GM06990 (cell line): ENCODE data around the gene TRIM9.

Experiments used
- DNase-seq: peaks from one replicate; pipeline ENCODE4 v3.0.0-alpha.2; 2011; ENCODE audit not compliant: insufficient read length; ENCODE audit errors: extremely low read depth
- H3K27me3 ChIP-seq: replicated peaks from 2 replicates; pipeline ENCODE4 v1.6.0; 2011; ENCODE audit warnings: low read length; ENCODE audit not compliant: control insufficient read depth, insufficient read depth
- H3K36me3 ChIP-seq: 2 replicates; pipeline ENCODE4 v1.5.1; 2011; ENCODE audit warnings: low read length; ENCODE audit not compliant: control insufficient read depth, insufficient read depth
- H3K4me3 ChIP-seq: replicated peaks from 2 replicates; pipeline ENCODE4 v1.5.1; 2011; ENCODE audit warnings: low read depth, mild to moderate bottlenecking, control low read depth, low read length
- CTCF ChIP-seq: IDR thresholded peaks from 2 replicates; pipeline ENCODE4 v1.5.1; 2011; ENCODE audit warnings: low read length, control low read depth, mild to moderate bottlenecking, inconsistent platforms; ENCODE audit not compliant: insufficient read depth, poor library complexity, severe bottlenecking

The TRIM9 gene

DNA sequence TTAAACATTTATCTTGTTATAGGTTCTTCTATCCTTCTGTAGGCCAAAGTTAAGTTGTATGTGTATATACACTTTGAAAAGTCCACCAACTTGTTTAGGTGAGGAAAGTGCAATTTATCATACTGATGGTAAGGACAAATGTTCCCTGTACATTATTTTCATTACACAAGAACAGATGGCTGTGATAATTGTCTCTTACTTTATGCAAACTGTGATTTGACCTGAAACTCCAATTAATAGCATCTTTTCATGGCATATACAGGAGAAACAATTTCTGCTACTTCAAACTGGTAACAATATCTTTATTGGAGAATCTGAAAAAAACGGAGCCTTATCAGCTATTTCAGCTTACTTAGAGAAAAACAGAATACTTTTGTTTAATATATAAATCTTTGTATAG, 5.6 kb downstream of the TRIM9 start:
- DNase-seq: no peak
- H3K27me3 ChIP-seq: peaks cover 6% of the 10 kb centered on the region
- TF ChIP-seq CTCF: no peak
- no peaks in the 10 kb centered on the region for H3K36me3 ChIP-seq
- no peak overlapping the region for H3K4me3 ChIP-seq

- Histone ChIP-seq H3K4me3 (no peak overlapping the region), H3K36me3 (no peaks in the 10 kb centered on the region), H3K27me3 (no peaks in the 10 kb centered on the region)
- no peak for TF ChIP-seq CTCF
- DNase-seq: peak; percentile 12
These were observed 7.9 kb downstream of the TRIM9 start for GRCh38 chr14:51087031-51087441.

- no peak for TF ChIP-seq CTCF
- Histone ChIP-seq H3K36me3 (no peaks in the 10 kb centered on the region), H3K4me3 (no peak overlapping the region), H3K27me3 (no peaks in the 10 kb centered on the region)
- DNase-seq: no peak
These were observed 8.9 kb downstream of the TRIM9 start for GRCh38 chr14:51086044-51086443.

GRCh38 chr14:51084962-51085361, 9.9 kb downstream of the TRIM9 start:
- H3K4me3 ChIP-seq: no peak overlapping the region
- no peak for DNase-seq
- H3K36me3 ChIP-seq: no peaks in the 10 kb centered on the region
- no peak for TF ChIP-seq CTCF
- H3K27me3 ChIP-seq: no peaks in the 10 kb centered on the region

DNA sequence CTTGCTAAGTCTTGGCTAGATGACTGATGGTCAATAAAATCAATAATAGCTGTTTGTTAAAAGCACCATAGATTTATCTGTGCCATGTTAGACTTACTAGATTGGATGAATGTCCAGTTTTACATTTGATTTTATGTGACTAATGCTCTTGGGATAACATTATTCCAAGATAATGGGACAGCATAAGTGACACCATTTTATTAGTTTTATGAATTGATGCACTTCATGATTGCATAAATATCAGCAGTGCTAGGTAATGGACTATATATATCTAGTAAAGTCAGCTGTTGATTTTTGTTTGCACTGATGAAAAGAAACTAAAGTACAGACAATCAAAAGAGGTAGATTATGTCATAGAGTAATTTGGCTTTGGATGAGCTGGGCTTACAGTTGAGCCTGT, 10.4 kb downstream of the TRIM9 start:
- TF ChIP-seq CTCF: no peak
- Histone ChIP-seq H3K27me3 (no peaks in the 10 kb centered on the region), H3K36me3 (no peaks in the 10 kb centered on the region), H3K4me3 (no peak overlapping the region)
- DNase-seq: no peak

DNA sequence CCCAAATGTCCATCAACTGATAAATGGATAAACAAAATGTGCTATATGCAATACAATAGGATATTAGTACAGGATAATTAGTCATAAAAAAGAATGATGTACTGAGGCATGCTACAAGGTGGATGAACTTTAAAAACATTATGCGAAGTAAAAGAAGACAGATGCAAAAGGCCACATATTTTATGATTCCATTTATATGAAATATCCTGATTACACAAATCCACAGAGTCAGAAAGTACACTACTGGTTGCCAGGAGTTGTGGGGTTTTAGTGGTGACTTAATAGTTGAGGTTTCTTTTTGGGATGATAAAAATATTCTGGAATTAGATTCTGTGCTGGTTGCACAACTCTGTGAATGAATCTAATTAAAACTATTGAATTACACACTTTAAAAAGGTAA, 12.6 kb downstream of the TRIM9 start:
- Histone ChIP-seq H3K27me3 (no peaks in the 10 kb centered on the region), H3K4me3 (no peak overlapping the region), H3K36me3 (no peaks in the 10 kb centered on the region)
- no peak for TF ChIP-seq CTCF
- no peak for DNase-seq
